Activated CD8-positive, alpha-beta memory T cell treated with anti-CD3 and anti-CD28 coated beads for 1 hour (primary cell): ENCODE data around the gene GTF2IRD2.
A peak's percentile ranks its signal among the peaks of the same experiment; 100 is the strongest.
"Not testable (repeated sequence)": the region's sequence is repeated elsewhere in the genome, so short reads cannot be mapped to it uniquely, and the experiment has no call there.

ENCODE experiments used
- DNase-seq, 2 donors: peaks; one replicate each; pipeline ENCODE4 v3.0.0-alpha.2; 2020; ENCODE audit warnings: low read depth in 1 of 2; ENCODE audit errors: extremely low read depth in 1 of 2

The GTF2IRD2 gene

DNA sequence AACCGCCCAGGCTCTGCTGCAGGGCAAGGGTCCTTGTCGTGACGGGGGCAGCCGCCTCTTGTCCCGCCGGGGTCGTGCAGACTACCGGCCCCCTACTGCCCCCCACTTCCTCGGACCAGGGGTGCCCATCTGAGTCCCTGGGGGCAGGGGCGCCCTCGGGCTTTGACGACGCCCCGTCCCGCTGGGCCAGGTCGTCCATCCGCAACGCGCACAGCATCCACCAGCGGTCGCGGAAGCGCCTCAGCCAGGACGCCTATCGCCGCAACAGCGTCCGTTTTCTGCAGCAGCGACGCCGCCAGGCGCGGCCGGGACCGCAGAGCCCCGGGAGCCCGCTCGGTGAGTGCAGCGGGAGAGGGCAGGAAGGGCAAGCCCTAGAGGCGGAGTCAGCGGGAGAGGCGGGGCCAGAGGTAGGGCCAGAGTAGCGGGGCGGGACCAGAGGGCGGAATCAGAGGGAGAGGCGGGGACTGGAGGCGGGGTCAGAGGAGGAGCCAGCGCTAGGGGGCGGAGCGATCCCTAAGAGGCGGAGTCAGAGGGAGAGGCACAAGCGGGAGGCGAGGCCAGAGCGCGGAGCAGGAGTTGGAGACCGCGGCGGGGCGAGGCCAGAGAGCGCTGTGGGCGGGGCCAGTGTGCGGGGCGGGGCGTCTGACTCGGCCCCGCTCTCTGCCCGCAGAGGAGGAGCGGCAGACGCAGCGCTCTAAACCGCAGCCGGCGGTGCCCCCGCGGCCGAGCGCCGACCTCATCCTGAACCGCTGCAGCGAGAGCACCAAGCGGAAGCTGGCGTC is 62.8 kb downstream of the GTF2IRD2 start:
- DNase-seq, result peak; percentile 82 to 89

DNA sequence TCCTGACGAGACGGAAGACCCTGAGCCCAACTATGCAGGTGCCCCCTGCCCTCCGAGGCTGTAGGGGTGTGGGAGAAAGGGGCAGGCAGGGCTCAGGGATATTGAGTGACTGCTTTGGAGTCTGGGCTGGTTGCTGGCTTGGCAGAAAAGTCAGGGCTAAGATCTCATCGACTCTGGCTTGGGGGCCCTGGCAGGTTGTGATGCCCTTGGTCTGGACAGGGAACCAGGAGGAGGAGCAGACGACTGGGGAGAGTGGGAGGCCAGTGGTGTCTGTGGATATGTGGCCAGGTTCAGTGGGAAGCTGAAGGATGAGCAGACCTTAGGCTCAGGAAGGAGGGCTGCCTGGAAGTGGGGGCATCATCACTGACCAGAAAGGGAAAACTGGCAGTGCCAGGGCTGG is 67.8 kb downstream of the GTF2IRD2 start:
- DNase-seq, result not testable (repeated sequence)

DNA sequence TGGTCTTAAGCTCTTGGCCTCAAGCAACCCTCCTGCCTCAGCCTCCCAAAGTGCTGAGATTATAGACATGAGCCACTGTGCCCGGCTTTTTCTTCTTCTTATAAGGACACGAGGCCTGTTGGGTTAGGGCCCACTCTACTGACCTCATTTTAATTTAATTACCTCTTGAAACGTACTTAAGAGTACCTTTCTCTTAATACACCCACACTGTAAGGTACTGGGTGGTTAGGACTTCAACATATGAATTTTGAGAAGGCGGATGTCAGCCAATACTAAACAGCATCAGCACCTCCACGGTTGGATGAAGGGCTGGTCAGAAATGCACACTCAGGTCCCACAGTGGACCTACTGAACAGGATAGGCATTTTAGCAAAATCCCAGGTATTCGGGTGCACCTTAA is 69.7 kb downstream of the GTF2IRD2 start:
- not testable (repeated sequence) for DNase-seq

DNA sequence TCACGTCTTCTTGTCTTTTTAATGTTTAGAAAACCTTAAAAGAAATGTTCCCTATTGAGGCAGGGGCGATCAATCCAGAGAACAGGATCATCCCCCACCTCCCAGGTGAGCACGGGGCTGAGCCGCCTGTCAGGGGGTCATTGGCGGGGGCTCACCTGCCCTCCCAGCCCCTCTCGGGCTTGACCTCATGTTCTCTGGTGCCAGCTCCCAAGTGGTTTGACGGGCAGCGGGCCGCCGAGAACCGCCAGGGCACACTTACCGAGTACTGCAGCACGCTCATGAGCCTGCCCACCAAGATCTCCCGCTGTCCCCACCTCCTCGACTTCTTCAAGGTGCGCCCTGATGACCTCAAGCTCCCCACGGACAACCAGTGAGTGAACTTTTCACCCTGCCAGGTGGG is 72.4 kb downstream of the GTF2IRD2 start:
- not testable (repeated sequence) for DNase-seq

DNA sequence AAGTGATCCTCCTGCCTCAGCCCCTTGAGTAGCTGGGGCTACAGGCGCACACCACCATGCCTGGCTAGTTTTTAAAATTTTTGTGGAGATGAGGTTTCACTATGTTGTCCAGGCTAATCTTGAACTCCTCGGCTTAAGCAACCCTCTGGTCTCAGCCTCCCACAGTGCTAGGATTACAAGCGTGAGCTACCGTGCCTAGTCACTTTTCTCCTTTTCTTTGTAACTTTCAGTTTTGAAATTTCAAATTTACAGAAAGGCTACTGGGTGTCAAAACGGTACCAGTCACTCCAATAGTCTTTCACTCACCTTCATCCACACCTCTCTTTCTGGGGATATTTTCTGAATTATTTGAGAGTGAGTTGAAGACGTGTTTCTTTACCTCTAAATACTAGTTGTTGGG is 76.3 kb downstream of the GTF2IRD2 start:
- DNase-seq, result not testable (repeated sequence)

DNA sequence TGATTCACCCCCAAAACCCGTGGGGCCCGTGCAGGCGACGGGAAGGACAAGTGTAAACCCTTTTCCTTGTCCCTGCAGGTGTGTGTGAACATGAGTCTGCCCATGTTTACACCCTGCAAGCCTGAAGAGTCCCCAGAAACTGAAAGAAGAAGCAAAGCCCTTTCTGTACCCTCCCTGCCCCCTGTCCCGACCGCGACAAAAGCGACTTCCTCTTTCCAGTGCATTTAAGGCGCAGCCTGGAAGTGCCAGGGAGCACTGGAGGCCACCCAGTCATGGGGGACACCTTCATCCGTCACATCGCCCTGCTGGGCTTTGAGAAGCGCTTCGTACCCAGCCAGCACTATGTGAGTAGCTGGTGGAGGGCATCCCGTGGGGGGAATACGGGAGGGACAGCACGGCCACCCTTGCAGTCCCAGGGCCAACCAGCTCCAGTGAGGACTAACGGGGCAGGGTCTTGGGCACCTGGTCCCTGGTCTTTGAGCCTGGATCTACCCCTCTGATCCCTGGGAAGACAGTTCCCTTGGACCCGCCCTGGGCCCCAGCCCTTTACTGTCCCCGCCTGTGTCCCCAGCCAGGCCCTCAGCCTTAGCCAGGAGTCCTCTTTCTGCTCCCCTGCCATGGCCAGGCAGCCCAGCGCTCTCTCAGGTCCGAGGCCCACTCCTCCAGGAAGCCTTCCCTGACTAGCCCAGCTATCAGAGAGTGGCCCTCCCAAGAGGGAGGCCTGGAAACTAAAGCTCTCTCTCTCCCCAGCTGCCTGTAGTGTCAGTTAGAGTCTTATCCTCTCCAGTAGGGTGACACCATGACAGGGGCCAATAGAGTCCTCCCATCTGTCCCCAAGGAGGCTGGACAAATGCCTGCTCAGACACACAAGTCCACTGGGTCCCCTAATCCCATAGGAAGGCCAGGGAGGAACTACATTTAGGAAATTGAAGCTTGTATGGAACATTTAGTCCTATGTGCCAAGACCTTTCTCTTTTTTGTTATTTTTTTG is 77.3 kb downstream of the GTF2IRD2 start, which contains the start of gene NCF1:
NCF1 (plus strand) TSS at position 252 of the 991 bp plus-strand sequence; CDS start at position 273, 21 bp downstream.
- not testable (repeated sequence) for DNase-seq

DNA sequence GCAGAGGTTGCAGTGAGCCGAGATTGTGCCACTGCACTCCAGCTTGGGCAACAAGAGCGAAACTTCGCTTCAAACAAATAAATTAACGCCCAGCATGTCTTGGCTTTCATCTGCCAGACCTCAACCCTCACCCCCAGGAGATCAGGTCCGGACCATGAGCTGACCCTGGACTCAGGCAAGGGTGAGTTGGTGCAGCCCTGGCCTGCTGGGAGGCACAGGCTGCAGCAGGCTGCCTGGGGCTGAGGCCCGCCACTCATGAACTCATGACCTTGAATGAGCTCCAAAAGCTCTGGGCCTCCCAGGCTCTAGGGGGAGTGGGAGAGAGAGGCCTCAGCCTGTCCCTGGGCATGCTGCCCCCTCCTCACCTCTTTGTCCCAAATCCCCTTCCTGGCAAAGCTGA is 79.3 kb downstream of the GTF2IRD2 start:
- DNase-seq, result not testable (repeated sequence)

DNA sequence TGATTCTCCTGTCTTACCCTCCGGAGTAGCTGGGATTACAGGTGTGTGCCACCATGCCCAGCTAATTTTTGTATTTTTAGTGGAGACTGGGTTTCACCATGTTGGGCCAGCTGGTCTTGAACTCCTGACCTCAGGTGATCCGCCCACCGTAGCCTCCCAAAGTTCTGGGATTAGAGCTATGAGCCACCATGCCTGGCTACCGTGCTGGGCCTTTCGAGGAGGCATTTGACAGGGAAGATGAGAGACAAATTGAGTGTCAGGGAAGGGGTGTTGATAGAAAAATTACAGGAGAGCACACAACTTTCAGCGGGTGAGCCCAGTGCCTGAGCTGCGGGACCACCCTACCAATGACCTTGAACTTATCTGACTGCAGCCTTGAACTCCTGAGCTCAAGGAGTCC is 81.3 kb downstream of the GTF2IRD2 start:
- DNase-seq, result not testable (repeated sequence)

DNA sequence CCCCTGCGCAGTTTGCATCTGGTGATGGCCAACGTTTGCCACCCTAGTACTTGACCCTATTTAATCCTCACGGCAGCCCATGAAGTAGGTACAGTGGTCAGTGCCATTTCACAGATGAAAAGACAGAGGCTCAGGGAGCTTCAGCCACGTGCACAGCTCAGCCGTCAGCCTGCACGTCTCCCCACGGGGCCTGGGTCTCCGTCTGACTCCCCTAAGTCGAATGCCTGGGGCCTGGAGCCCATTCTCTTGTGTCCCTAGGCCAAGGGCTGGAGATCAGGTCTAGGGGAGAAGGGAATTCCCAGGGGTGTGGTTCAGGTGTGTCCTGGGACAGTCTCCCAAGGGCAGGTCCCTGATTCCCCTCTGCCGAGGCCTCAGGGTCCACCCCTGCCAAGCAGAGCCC is 84.4 kb downstream of the GTF2IRD2 start:
- DNase-seq, result not testable (repeated sequence)

DNA sequence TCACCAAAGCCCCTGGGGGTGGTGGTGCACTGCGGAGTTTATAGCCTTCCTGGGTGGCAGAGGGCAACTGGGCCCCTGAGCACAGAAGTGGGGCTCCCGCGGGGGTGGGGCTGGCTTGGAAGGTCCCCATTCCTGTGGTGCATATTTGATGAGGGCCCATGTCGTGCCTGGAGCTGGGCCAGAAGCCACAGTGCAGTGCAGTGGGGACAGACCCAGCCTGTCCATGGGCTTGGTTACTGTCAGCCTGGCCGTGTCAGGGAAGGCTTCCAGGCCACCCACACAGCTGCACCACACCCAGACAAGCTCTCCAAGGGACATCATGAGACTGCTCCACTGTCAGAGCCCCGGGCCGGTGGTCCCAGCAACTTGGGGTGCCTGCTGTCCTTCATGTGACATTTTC is 84.9 kb downstream of the GTF2IRD2 start:
- DNase-seq, result not testable (repeated sequence)

DNA sequence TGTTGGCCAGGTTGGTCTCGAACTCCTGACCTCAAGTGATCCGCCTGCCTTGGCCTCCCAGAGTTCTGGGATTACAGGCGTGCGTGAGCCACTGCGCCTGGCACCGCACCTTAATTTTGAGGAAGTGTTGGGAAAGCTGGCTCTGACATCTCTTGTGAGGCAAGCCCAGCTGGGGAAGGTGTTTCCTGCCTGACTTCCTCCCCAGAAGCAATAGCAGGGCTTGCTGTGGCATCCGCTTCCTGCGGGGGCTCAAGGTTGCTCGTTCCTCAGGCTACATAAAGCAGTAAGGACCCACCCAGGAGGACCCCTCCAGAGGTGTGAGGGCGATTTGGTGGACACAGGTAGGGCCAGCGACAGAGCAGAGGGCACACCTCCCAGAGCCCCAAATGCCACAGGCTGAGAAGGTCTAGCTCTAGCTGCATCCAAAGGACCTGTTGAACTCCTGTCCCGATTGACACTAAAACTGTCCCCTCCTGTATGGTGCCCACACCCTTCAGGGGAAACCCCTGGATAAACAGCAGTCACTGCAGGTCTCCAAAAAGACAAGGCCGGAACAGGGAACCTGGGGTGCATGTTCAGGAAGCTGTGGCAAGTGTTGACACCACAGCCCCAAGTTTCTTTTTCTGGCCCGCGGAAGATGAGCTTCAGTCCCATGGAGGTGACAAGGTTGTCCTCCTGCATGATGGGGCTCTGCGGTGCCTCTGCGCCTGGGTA is 86.0 kb downstream of the GTF2IRD2 start:
- not testable (repeated sequence) for DNase-seq

DNA sequence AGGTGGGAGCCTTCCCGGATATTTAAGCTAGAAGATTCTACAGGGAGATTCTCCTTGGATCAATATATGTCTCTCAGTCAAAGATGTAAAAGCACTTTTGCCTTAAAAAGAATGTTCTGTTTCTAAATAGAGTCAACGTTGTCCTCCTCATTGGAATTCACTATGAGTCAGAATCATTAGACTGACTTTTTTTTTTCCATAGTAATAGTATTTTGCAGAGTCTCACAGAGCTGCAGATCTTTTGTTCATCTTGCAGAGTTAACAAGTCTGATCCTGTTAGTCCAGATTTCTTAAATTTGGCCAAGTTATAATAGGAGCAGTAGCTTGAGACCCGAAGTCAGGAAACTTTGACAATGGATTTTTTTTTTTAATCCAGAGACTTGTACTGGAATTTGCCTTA is 92.4 kb downstream of the GTF2IRD2 start:
- not testable (repeated sequence) for DNase-seq

DNA sequence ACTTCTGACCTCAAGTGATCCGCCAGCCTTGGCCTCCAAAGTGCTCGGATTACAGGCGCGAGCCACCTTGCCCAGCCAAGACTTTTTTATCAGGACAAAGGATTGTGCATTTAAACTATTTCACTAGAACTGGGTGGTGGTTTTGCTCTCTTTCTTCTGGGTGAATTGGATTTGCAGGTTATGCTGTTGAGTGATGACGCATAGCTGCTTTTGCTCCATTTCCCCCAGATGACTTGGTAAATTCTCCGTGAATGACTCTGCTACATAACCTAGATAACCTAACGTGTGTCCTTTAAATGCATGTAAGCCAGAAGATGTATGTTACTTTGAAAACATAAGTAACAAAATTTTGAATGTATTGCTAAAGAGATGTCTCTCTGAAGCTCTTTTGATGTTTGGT is 93.1 kb downstream of the GTF2IRD2 start:
- not testable (repeated sequence) for DNase-seq

DNA sequence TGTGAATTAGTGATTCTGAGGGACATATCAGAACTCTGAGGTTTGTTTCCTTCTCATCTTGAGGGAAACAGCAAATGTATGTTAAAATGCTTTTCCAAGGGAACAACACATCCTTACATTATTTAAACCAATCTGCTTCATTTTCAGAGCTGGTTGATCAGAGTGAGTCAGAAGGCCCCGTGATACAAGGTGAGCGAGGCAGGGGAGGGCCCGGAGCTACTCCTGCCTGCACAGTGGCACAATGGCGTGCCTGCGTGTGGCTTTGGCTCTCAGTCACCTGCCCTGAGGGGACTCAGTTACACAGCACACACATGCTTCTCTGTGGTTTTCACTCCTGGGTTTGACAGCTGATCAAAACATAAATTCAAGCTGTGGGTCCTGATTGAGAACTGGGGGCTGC is 94.7 kb downstream of the GTF2IRD2 start:
- not testable (repeated sequence) for DNase-seq

DNA sequence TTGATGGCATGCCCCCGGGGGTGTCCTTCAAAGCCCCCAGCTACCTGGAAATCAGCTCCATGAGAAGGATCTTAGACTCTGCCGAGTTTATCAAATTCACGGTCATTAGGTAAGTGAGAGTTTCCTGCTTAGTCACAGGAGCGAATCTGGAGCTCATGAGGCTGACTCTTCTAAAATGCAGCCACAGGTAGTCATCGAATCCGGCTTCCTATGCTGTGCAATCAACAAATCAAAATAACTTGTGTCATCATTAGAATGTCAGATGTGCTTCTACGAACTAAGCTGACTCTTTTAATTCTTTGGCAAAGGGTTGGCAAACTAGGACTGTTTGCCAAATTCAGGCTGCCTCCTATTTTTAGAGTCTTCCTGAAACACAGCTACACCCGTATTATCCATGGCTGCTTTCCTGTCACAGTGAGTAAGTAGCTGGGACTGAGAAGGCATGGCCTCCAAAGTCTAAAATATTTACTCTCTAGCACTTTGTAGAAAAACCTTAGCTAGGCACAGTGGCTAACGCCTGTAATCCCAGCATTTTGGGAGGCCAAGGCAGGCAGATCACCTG is 97.4 kb downstream of the GTF2IRD2 start:
- DNase-seq, result not testable (repeated sequence)
